Neural crest cell (in vitro differentiated cells): ENCODE results near the gene ALG8. TPM values are rescaled to one million over a fixed set of nuclear protein-coding genes. Genes with fewer than 3 reads are reported as not detected.

Source experiments
- DNase-seq: peaks from one replicate; pipeline ENCODE4 v3.0.0; 2021; ENCODE audit warnings: low read depth, mixed read lengths, low spot score
- H3K27ac Mint-ChIP-seq: one replicate; pipeline ENCODE4 v1.8.0; 2021; ENCODE audit warnings: mild to moderate bottlenecking, mixed read lengths; ENCODE audit not compliant: unreplicated experiment
- H3K27me3 Mint-ChIP-seq: 2 replicates; pipeline ENCODE4 v1.8.0; 2021; ENCODE audit warnings: low read depth, mild to moderate bottlenecking, mixed read lengths
- H3K36me3 Mint-ChIP-seq: 2 replicates; pipeline ENCODE4 v1.8.0; 2021; ENCODE audit warnings: low read depth, mild to moderate bottlenecking, mixed read lengths
- H3K4me1 Mint-ChIP-seq: 2 replicates; pipeline ENCODE4 v1.8.0; 2021; ENCODE audit warnings: mixed read lengths
- H3K4me3 Mint-ChIP-seq: one replicate; pipeline ENCODE4 v1.8.0; 2021; ENCODE audit warnings: mild to moderate bottlenecking, mixed read lengths
- H3K9me3 Mint-ChIP-seq: 2 replicates; pipeline ENCODE4 v1.8.0; 2021; ENCODE audit warnings: mixed read lengths
- total RNA-seq: library from RNA; stranded (reverse); gene quantifications from 2 replicates; pipeline ENCODE4 v1.2.1, GENCODE V29; 2021
- TF ChIP-seq, protein P1 (sequence below): fragments of 200-600 bp; sonication (generic); conservative IDR thresholded peaks from 2 replicates; pipeline ENCODE4 v1.5.0; 2021; ENCODE audit warnings: antibody characterized with exemption, mild to moderate bottlenecking

The ALG8 gene
- total RNA-seq, 1 donor from 2014 or later, result 79.7 TPM

GRCh38 chr11:78147807-78148206, 8.4 kb upstream of the ALG8 start:
- no peak overlapping the region for H3K27ac Mint-ChIP-seq
- no peaks in the 10 kb centered on the region for H3K9me3 Mint-ChIP-seq
- no peak overlapping the region for H3K4me3 Mint-ChIP-seq
- H3K4me1 Mint-ChIP-seq, result peaks cover 8% of the 10 kb centered on the region
- TF ChIP-seq, protein P1, sequence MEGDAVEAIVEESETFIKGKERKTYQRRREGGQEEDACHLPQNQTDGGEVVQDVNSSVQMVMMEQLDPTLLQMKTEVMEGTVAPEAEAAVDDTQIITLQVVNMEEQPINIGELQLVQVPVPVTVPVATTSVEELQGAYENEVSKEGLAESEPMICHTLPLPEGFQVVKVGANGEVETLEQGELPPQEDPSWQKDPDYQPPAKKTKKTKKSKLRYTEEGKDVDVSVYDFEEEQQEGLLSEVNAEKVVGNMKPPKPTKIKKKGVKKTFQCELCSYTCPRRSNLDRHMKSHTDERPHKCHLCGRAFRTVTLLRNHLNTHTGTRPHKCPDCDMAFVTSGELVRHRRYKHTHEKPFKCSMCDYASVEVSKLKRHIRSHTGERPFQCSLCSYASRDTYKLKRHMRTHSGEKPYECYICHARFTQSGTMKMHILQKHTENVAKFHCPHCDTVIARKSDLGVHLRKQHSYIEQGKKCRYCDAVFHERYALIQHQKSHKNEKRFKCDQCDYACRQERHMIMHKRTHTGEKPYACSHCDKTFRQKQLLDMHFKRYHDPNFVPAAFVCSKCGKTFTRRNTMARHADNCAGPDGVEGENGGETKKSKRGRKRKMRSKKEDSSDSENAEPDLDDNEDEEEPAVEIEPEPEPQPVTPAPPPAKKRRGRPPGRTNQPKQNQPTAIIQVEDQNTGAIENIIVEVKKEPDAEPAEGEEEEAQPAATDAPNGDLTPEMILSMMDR, result no peak
- H3K27me3 Mint-ChIP-seq, result no peaks in the 10 kb centered on the region
- DNase-seq, result no peak
- peaks cover 6% of the 10 kb centered on the region for H3K36me3 Mint-ChIP-seq

DNA sequence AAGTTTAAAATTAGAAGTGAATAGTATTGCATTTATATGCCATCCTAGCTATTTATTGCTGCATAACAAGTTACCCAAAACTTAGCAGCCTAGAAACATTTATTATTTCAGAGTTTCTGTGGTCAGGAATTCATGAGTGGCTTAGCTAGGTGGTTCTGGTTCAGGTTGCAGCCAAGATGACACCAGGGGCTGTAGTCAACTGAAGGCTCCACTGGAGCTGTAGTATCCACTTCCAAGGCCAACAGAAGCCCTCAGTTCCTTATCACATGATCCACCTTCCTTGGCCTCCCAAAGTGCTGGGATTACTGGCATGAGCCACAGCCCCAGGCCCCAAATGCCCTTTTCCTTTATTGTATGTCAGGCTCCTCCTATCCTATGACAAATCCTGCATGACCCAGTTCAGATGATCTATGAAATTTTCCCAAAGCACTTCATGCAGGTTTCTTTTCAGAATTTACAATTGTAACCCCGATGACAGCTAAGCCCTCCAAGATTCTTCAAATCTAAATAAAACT, 6.1 kb upstream of the ALG8 start:
- TF ChIP-seq, protein P1, result no peak
- peak overlapping the region; percentile 16 for H3K4me3 Mint-ChIP-seq
- H3K27ac Mint-ChIP-seq, result no peak overlapping the region
- no peaks in the 10 kb centered on the region for H3K9me3 Mint-ChIP-seq
- no peaks in the 10 kb centered on the region for H3K27me3 Mint-ChIP-seq
- peaks cover 7% of the 10 kb centered on the region for H3K36me3 Mint-ChIP-seq
- no peak for DNase-seq
- H3K4me1 Mint-ChIP-seq, result peaks cover 13% of the 10 kb centered on the region

DNA sequence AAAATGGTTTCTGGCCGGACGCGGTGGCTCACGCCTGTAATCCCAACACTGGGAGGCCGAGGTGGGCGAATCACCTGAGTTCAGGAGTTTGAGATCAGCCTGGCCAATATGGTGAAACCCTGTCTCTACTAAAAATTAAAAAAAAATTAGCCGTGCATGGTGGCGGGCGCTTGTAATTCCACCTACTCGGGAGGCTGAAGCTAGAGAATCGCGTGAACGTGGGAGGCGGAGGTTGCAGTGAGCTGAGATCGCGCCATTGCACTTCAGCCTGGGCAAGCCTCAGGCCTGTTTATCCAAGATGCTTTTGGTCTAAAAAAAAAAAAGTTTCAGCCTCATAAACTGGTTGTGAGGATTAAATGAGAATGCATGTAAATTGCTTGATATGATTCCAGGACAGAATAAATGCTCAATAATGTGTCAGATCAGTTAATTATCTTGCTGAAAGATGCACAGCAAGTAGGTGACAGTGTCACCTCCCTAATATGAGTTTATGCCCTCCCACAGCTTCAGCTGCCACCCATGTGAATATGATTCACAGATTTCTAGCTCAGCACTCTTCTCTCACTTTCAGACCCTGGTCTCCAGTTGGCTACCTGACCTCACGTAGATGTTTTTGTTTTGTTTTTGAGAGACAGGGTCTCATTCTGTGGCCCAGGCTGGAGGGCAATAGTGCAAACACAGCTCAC, 1.1 kb upstream of the ALG8 start:
- Mint-ChIP-seq H3K9me3 (no peaks in the 10 kb centered on the region), H3K27ac (peak overlapping the region; percentile 8), H3K27me3 (no peaks in the 10 kb centered on the region), H3K36me3 (peaks cover 23% of the 10 kb centered on the region), H3K4me3 (peak overlapping the region; percentile 98), H3K4me1 (peaks cover 50% of the 10 kb centered on the region)
- TF ChIP-seq, protein P1, result no peak
- no peak for DNase-seq

DNA sequence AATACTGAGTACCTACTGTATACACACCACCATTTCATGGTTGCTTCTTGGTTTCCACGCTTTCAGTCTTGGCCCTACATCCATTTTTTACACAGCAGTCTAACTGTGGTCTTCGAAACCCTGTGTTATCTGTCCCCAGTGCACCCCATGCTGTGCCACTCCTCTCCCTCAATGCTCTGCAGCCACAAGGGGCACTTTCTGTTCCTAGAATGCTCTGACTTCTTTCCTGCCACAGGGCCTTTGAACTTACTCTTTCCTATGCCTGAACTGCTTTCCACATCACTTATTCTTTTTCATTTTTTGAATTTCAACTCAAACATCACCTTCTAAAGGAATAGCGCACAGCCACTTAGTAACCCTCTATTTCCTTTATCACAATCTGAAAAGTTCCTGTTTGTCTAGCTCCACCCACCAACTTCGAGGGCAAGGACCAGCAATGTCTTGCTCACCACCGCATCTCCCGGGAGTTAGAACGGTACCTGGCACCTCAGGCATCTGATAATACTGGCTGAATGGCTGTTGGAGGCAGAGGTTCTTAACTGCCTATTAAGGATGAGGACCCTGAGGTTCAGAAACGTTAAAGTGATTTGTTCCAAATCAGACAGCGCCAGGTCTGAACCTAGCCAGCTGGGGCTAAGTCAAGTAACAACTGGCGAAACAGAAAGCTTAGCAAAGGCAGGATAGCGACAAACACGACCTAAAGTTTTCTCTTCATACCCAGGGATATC, 568 bp downstream of the ALG8 start:
- Mint-ChIP-seq H3K4me1 (peaks cover 50% of the 10 kb centered on the region), H3K27me3 (no peaks in the 10 kb centered on the region), H3K9me3 (peaks cover 2% of the 10 kb centered on the region), H3K36me3 (peaks cover 25% of the 10 kb centered on the region), H3K27ac (peak overlapping the region; percentile 95), H3K4me3 (peak overlapping the region; percentile 98)
- TF ChIP-seq, protein P1, result peak; percentile 12
- no peak for DNase-seq

DNA sequence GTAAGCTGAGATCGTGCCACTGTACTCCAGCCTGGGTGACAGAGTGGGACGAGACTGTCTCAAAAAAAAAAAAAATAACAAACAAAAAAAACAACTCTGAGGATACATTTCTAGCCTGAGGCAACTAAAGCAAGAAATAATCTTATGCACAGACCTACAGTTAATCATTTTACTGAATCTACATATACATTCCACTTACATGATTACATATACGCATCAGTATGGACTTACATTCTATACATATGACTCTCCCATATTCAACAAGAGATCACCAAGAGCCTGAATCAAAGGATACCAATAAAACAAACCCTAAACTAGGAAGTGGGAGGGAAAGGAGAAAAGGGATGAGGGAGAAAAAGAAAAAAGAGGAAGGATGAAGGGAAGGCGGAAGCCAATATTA, 1.1 kb downstream of the ALG8 start:
- TF ChIP-seq, protein P1, result no peak
- peaks cover 2% of the 10 kb centered on the region for H3K9me3 Mint-ChIP-seq
- H3K27ac Mint-ChIP-seq, result no peak overlapping the region
- no peak for DNase-seq
- no peaks in the 10 kb centered on the region for H3K27me3 Mint-ChIP-seq
- H3K4me1 Mint-ChIP-seq, result peaks cover 50% of the 10 kb centered on the region
- peaks cover 24% of the 10 kb centered on the region for H3K36me3 Mint-ChIP-seq
- H3K4me3 Mint-ChIP-seq, result peak overlapping the region; percentile 98
